IMR-90 (cell line): ENCODE measurements around the gene AHNAK2. TPM values are rescaled to one million over a fixed set of nuclear protein-coding genes. Genes with fewer than 3 reads are reported as not detected.

ENCODE experiments used
- ATAC-seq: fragments of 200-7000 bp; cut with Tn5 transposase; 2 replicates; pipeline ENCODE4 v1.9.1; 2020; ENCODE audit warnings: low read depth, mild to moderate bottlenecking, moderate library complexity
- BruUV-seq: library from RNA; stranded (reverse); fragments of 400-500 nt; replicated peaks from 2 replicates; lab custom pipeline; 2021; lab: Mats Ljungman, UMichigan
- CTCF ChIA-PET: fragments of 300-600 bp; formaldehyde crosslinking; extraction: SDS; loops from one replicate; lab custom pipeline; 2021; ENCODE audit warnings: antibody characterized with exemption; lab: Yijun Ruan, JAX
- POLR2A ChIA-PET: fragments of 300-600 bp; sonication (Branson Sonifier 250); formaldehyde crosslinking; loops from one replicate; lab custom pipeline; 2022; ENCODE audit warnings: antibody characterized with exemption; ENCODE audit not compliant: unreplicated experiment; lab: Charles Lee
- DNase-seq: peaks from one replicate; pipeline ENCODE4 v3.0.0; 2013
- H2AFZ ChIP-seq: replicated peaks from 2 replicates; pipeline ENCODE3; 2013; ENCODE audit warnings: low read length, mild to moderate bottlenecking; ENCODE audit not compliant: poor library complexity
- H2AK5ac ChIP-seq: 2 replicates; pipeline ENCODE4 v1.6.1; 2013; ENCODE audit warnings: low read depth, low read length, inconsistent platforms
- H2AK9ac ChIP-seq: replicated peaks from 2 replicates; pipeline ENCODE3; 2013; ENCODE audit warnings: mild to moderate bottlenecking, low read depth, low read length, moderate library complexity; ENCODE audit not compliant: poor library complexity
- H2BK120ac ChIP-seq: 2 replicates; pipeline ENCODE4 v1.6.1; 2013; ENCODE audit warnings: low read depth, low read length, inconsistent platforms
- H2BK15ac ChIP-seq: 3 replicates; pipeline ENCODE4 v1.6.1; 2013; ENCODE audit warnings: low read depth, low read length, inconsistent platforms
- H2BK20ac ChIP-seq: 2 replicates; pipeline ENCODE4 v1.6.1; 2013; ENCODE audit warnings: low read depth, mild to moderate bottlenecking, inconsistent platforms, low read length, moderate library complexity
- H2BK5ac ChIP-seq: 2 replicates; pipeline ENCODE4 v1.6.1; 2013; ENCODE audit warnings: mild to moderate bottlenecking, low read depth, low read length, inconsistent platforms; ENCODE audit not compliant: poor library complexity, severe bottlenecking
- H3K14ac ChIP-seq: replicated peaks from 2 replicates; pipeline ENCODE4 v1.6.1; 2013; ENCODE audit warnings: low read depth, low read length, inconsistent platforms
- H3K18ac ChIP-seq: 2 replicates; pipeline ENCODE4 v1.6.1; 2013; ENCODE audit warnings: low read depth, low read length, control low read depth
- H3K23ac ChIP-seq: 2 replicates; pipeline ENCODE4 v1.6.1; 2013; ENCODE audit warnings: low read depth, low read length, inconsistent platforms
- H3K27ac ChIP-seq: 2 replicates; pipeline ENCODE4 v1.5.1; 2013; ENCODE audit warnings: mild to moderate bottlenecking, control low read depth, low read length; ENCODE audit not compliant: insufficient read depth
- H3K27me3 ChIP-seq: 2 replicates; pipeline ENCODE4 v1.6.1; 2013; ENCODE audit warnings: low read length; ENCODE audit not compliant: control insufficient read depth, insufficient read depth
- H3K36me3 ChIP-seq: 2 replicates; pipeline ENCODE4 v1.6.1; 2013; ENCODE audit warnings: low read length, mixed read lengths; ENCODE audit not compliant: control insufficient read depth, insufficient read depth
- H3K4ac ChIP-seq: 2 replicates; pipeline ENCODE4 v1.6.1; 2013; ENCODE audit warnings: low read depth, low read length, inconsistent platforms
- H3K4me1 ChIP-seq: 2 replicates; pipeline ENCODE4 v1.6.1; 2013; ENCODE audit warnings: low read length, mixed read lengths; ENCODE audit not compliant: control insufficient read depth, insufficient read depth
- H3K4me2 ChIP-seq: 2 replicates; pipeline ENCODE4 v1.6.1; 2013; ENCODE audit warnings: low read depth, mild to moderate bottlenecking, control low read depth, low read length, moderate library complexity
- H3K4me3 ChIP-seq: 2 replicates; pipeline ENCODE4 v1.5.1; 2013; ENCODE audit warnings: low read depth, mild to moderate bottlenecking, control low read depth, low read length, moderate library complexity; ENCODE audit not compliant: insufficient read depth
- H3K56ac ChIP-seq: 2 replicates; pipeline ENCODE4 v1.6.1; 2013; ENCODE audit warnings: low read length, inconsistent platforms; ENCODE audit not compliant: insufficient read depth; ENCODE audit errors: extremely low read depth
- H3K79me1 ChIP-seq, 2 experiments: 2 replicates each; pipeline ENCODE4 v1.6.1; 2013; ENCODE audit warnings: low read length in 2 of 2, inconsistent platforms in 1 of 2, low read depth in 1 of 2
- H3K9ac ChIP-seq: 2 replicates; pipeline ENCODE4 v1.6.1; 2013; ENCODE audit warnings: low read depth, low read length, control low read depth
- H3K9me1 ChIP-seq: 2 replicates; pipeline ENCODE4 v1.6.1; 2013; ENCODE audit warnings: low read length, inconsistent platforms; ENCODE audit not compliant: insufficient read depth
- H3K9me3 ChIP-seq: 2 replicates; pipeline ENCODE4 v1.6.1; 2013; ENCODE audit warnings: low read length; ENCODE audit not compliant: control insufficient read depth, insufficient read depth
- H4K20me1 ChIP-seq: 2 replicates; pipeline ENCODE4 v1.6.1; 2013; ENCODE audit warnings: low read length, inconsistent platforms; ENCODE audit not compliant: insufficient read depth
- H4K5ac ChIP-seq: 2 replicates; pipeline ENCODE4 v1.6.1; 2013; ENCODE audit warnings: mild to moderate bottlenecking, low read depth, low read length, control low read depth
- H4K8ac ChIP-seq, 2 experiments: 2 replicates each; pipeline ENCODE4 v1.6.1; 2013; ENCODE audit warnings: low read depth in 2 of 2, low read length in 2 of 2, control low read depth in 1 of 2, inconsistent platforms in 1 of 2
- H4K91ac ChIP-seq: 2 replicates; pipeline ENCODE4 v1.6.1; 2013; ENCODE audit warnings: low read depth, low read length, inconsistent platforms; ENCODE audit not compliant: insufficient read depth
- CEBPB ChIP-seq: IDR thresholded peaks from 2 replicates; pipeline ENCODE4 v1.6.1; 2012; ENCODE audit warnings: low read depth, low read length, improper control_type of control experiment
- CHD1 ChIP-seq: IDR thresholded peaks from 2 replicates; pipeline ENCODE4 v1.6.1; 2012; ENCODE audit warnings: low read depth, low read length, improper control_type of control experiment
- CTCF ChIP-seq: conservative IDR thresholded peaks from 2 replicates; pipeline ENCODE4 v1.5.1; 2012; ENCODE audit warnings: mild to moderate bottlenecking, low read depth, low read length, improper control_type of control experiment
- MAFK ChIP-seq: IDR thresholded peaks from 2 replicates; pipeline ENCODE4 v1.6.1; 2012; ENCODE audit warnings: low read depth, low read length, improper control_type of control experiment
- MXI1 ChIP-seq: IDR thresholded peaks from 2 replicates; pipeline ENCODE4 v1.6.1; 2012; ENCODE audit warnings: low read depth, mild to moderate bottlenecking, low read length, moderate library complexity, borderline replicate concordance
- NFE2L2 ChIP-seq: fragments of 150-350 bp; IDR thresholded peaks from 2 replicates; pipeline ENCODE4 v1.6.1; 2016; ENCODE audit warnings: low read depth, mild to moderate bottlenecking, low read length
- POLR2A ChIP-seq: IDR thresholded peaks from 2 replicates; pipeline ENCODE4 v1.6.1; 2012; ENCODE audit warnings: mild to moderate bottlenecking, low read depth, low read length
- RAD21 ChIP-seq: IDR thresholded peaks from 2 replicates; pipeline ENCODE4 v1.6.1; 2012; ENCODE audit warnings: low read length, improper control_type of control experiment
- RCOR1 ChIP-seq: IDR thresholded peaks from 2 replicates; pipeline ENCODE4 v1.6.1; 2012; ENCODE audit warnings: mild to moderate bottlenecking, low read length, improper control_type of control experiment; ENCODE audit not compliant: insufficient replicate concordance
- RFX5 ChIP-seq: IDR thresholded peaks from 2 replicates; pipeline ENCODE4 v1.8.0; 2012; ENCODE audit warnings: low read depth, mild to moderate bottlenecking, low read length, moderate library complexity
- SMC3 ChIP-seq: fragments of 150-350 bp; IDR thresholded peaks from 2 replicates; pipeline ENCODE4 v1.6.1; 2016; ENCODE audit warnings: low read depth, mild to moderate bottlenecking, antibody characterized with exemption, low read length, moderate library complexity
- USF2 ChIP-seq: fragments of 150-350 bp; IDR thresholded peaks from 2 replicates; pipeline ENCODE4 v1.6.1; 2017; ENCODE audit warnings: mild to moderate bottlenecking, antibody characterized with exemption, low read length, low read depth
- WGBS, 2 experiments: methylation state at CpG; one replicate each; pipeline versions ENCODE4 v1.1.5 to v1.1.7; 2013; ENCODE audit warnings: missing lambda C conversion rate in 2 of 2; ENCODE audit not compliant: insufficient read length in 1 of 2; ENCODE audit errors: extremely low coverage in 2 of 2; 5-methylcytosine and 5-hydroxymethylcytosine counted together
- dilution Hi-C: fragments of 300-500 bp; cut with HindIII; formaldehyde crosslinking; loops from one replicate; pipeline ENCODE4 v1.14.3; 2018; ENCODE audit warnings: low sequenced_read_pairs; ENCODE audit not compliant: unreplicated experiment
- in situ Hi-C: fragments of 300-500 bp; cut with MboI; formaldehyde crosslinking; loops from 3 replicates; pipeline ENCODE4 v1.14.3; 2019; ENCODE audit warnings: low sequenced_read_pairs, inconsistent platforms, mixed read lengths
- intact Hi-C: fragments of 100-400 bp; cut with micrococcal nuclease; formaldehyde crosslinking; loops from 2 replicates; pipeline ENCODE4 v1.10.0; 2022
- polyA plus RNA-seq, 3 experiments: library from polyadenylated mRNA; depleted of rRNA; stranded (reverse); fragments of >200 nt; gene quantifications; 2 replicates each; pipeline ENCODE4 v1.2.3, GENCODE V29; 2012; ENCODE audit warnings: low replicate concordance in 1 of 3
- total RNA-seq: library from RNA; depleted of rRNA; stranded (reverse); fragments of >200 nt; gene quantifications from 2 replicates; pipeline ENCODE4 v1.2.3, GENCODE V29; 2012
- TF ChIP-seq, protein P1 (sequence below): fragments of 150-350 bp; IDR thresholded peaks from 2 replicates; pipeline ENCODE4 v1.6.1; 2016; ENCODE audit warnings: low read depth, mild to moderate bottlenecking, low read length, moderate library complexity, borderline replicate concordance

AHNAK2 gene
- total and polyA plus RNA-seq, 2 of the 4 experiments (the other 2 are of a cell fraction): 2.6 to 7.9 TPM

DNA sequence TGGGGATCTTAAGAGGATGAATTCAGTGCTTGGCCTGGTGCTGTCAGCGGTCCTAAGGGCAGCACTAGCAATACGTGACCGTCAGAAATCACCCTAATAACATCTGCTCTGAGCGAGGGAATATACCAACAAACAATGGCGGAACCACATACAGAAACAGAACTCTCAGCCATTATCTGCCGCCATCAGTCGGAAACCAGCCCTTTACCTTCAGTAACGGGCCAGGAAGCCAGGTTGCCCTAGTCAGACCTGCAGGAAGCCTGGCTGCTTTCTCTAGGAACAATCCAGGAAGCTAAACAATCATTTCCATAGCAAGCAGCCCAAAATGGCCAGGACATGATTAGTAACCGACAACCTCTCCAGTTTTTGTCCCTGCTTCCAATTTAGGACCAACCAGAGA, 37.1 kb upstream of the AHNAK2 start:
- Histone ChIP-seq H3K27me3 (no peaks in the 10 kb centered on the region), H4K5ac (peak overlapping the region; percentile 70; the same call in 1 of the 2 replicates), H3K9me1 (peaks cover 30% of the 10 kb centered on the region), H2BK20ac (no peak overlapping the region), H3K4me3 (no peak overlapping the region), H3K4ac (peak overlapping the region; percentile 35), H2AFZ (peak overlapping the region; percentile 15), H2BK15ac (no peak overlapping the region), H2BK120ac (no peak overlapping the region), H3K4me1 (peaks cover 30% of the 10 kb centered on the region), H3K9ac (no peak overlapping the region), H3K56ac (no peak overlapping the region), H2BK5ac (no peak overlapping the region), H2AK9ac (peak overlapping the region; percentile 73), H4K20me1 (peaks cover 82% of the 10 kb centered on the region), H3K36me3 (peaks cover 15% of the 10 kb centered on the region), H3K4me2 (peak overlapping the region; percentile 17; the same call in 1 of the 2 replicates), H3K14ac (peak overlapping the region; percentile 40; the same call in 1 of the 2 replicates), H2AK5ac (no peak overlapping the region), H3K27ac (no peak overlapping the region), H4K91ac (no peak overlapping the region; the same call in 1 of the 2 replicates), H3K23ac (peak overlapping the region; percentile 86), H3K79me1 (peaks cover 6 to 46% of the 10 kb centered on the region in 2 experiments; a peak in 3 of 4 replicates), H3K18ac (no peak overlapping the region), H3K9me3 (no peaks in the 10 kb centered on the region), H4K8ac (peak overlapping the region in 1 of 2 experiments; percentile 74; a peak in 2 of 4 replicates)
- ATAC-seq (no peak), DNase-seq (no peak)
- no TSS peak for BruUV-seq
- 88% methylated on average over 4 of the region's 9 CpGs; no CpG with 5 or more reads in 1 of the 2 experiments for WGBS, 2 experiments
- CTCF ChIA-PET: no interaction called here
- TF ChIP-seq, protein P1, sequence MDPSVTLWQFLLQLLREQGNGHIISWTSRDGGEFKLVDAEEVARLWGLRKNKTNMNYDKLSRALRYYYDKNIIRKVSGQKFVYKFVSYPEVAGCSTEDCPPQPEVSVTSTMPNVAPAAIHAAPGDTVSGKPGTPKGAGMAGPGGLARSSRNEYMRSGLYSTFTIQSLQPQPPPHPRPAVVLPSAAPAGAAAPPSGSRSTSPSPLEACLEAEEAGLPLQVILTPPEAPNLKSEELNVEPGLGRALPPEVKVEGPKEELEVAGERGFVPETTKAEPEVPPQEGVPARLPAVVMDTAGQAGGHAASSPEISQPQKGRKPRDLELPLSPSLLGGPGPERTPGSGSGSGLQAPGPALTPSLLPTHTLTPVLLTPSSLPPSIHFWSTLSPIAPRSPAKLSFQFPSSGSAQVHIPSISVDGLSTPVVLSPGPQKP: no peak
- no peak for TF ChIP-seq USF2
- TF ChIP-seq CTCF: no peak
- TF ChIP-seq CEBPB: no peak
- no peak for TF ChIP-seq SMC3
- no peak for TF ChIP-seq RFX5
- no peak for TF ChIP-seq MAFK
- TF ChIP-seq RAD21: no peak
- no peak for TF ChIP-seq POLR2A
- TF ChIP-seq RCOR1: no peak
- TF ChIP-seq CHD1: no peak
- no peak for TF ChIP-seq NFE2L2
- TF ChIP-seq MXI1: no peak
- dilution Hi-C loops (no loop called here), in situ Hi-C loops (no loop called here), intact Hi-C loops (no loop called here)
- POLR2A ChIA-PET: no interaction called here
